Left renal cortex interstitium (tissue), 4 donors: ENCODE measurements around the gene TCF4. TPM values are rescaled to one million over a fixed set of nuclear protein-coding genes. Genes with fewer than 3 reads are reported as not detected.
A peak's percentile ranks its signal among the peaks of the same experiment; 100 is the strongest.

Experiments used
- DNase-seq, 4 donors: peaks; one replicate each; pipeline ENCODE4 v3.0.0-alpha.2; 2013; ENCODE audit warnings: low read depth in 4 of 4, low spot score in 2 of 4, missing footprints in 1 of 4
- polyA plus RNA-seq, 4 donors: library from polyadenylated mRNA; unstranded; fragments of 120-200 nt; gene quantifications; one replicate each; pipeline ENCODE4 v1.2.1, GENCODE V29; 2013; ENCODE audit not compliant: insufficient read length in 4 of 4

Gene TCF4
- polyA plus RNA-seq, 4 donors: 60.9 to 74.8 (median 71.2) TPM

GRCh38 chr18:55228191-55228590, 359.8 kb downstream of the TCF4 start:
- no peak for DNase-seq

- DNase-seq: no peak
Observed at GRCh38 chr18:55227771-55228170, 360.2 kb downstream of the TCF4 start.

- DNase-seq: no peak
Observed at GRCh38 chr18:55226044-55226443, 361.9 kb downstream of the TCF4 start.

- DNase-seq: no peak
Observed at GRCh38 chr18:55224086-55224625, 363.8 kb downstream of the TCF4 start.

GRCh38 chr18:55221622-55222021, 366.4 kb downstream of the TCF4 start:
- no peak for DNase-seq

- DNase-seq: no peak
Observed at GRCh38 chr18:55220523-55220922, 367.5 kb downstream of the TCF4 start.

GRCh38 chr18:55219823-55220222, 368.2 kb downstream of the TCF4 start:
- no peak for DNase-seq

GRCh38 chr18:55219059-55219458, 368.9 kb downstream of the TCF4 start:
- DNase-seq: no peak

- DNase-seq: no peak
Observed at GRCh38 chr18:55214969-55215368, 373.0 kb downstream of the TCF4 start.

GRCh38 chr18:55214534-55214933, 373.5 kb downstream of the TCF4 start:
- no peak for DNase-seq

GRCh38 chr18:55213586-55213985, 374.4 kb downstream of the TCF4 start:
- no peak for DNase-seq

- DNase-seq: no peak
Observed at GRCh38 chr18:55206927-55207326, 381.1 kb downstream of the TCF4 start.

GRCh38 chr18:55202232-55202917, 385.6 kb downstream of the TCF4 start:
- no peak for DNase-seq

GRCh38 chr18:55199291-55199963, 388.6 kb downstream of the TCF4 start:
- no peak for DNase-seq

- no peak for DNase-seq
Observed at GRCh38 chr18:55195863-55196262, 392.1 kb downstream of the TCF4 start.

- peak in 3 of 4 donors; percentile 2 to 29 (median 9) for DNase-seq
Observed at GRCh38 chr18:55189972-55190371, 398.0 kb downstream of the TCF4 start.

- DNase-seq: no peak
Observed at GRCh38 chr18:55186588-55186987, 401.4 kb downstream of the TCF4 start.

- no peak for DNase-seq
Observed at GRCh38 chr18:55185391-55185790, 402.6 kb downstream of the TCF4 start.

- DNase-seq: no peak
Observed at GRCh38 chr18:55179835-55180234, 408.2 kb downstream of the TCF4 start.

GRCh38 chr18:55179425-55179824, 408.6 kb downstream of the TCF4 start:
- DNase-seq: no peak

GRCh38 chr18:55173291-55173690, 414.7 kb downstream of the TCF4 start:
- DNase-seq: no peak
